ENCODE data around the gene IFNA7.
"Not testable (repeated sequence)": the region's sequence is repeated elsewhere in the genome, so short reads cannot be mapped to it uniquely, and the experiment has no call there.

DNA sequence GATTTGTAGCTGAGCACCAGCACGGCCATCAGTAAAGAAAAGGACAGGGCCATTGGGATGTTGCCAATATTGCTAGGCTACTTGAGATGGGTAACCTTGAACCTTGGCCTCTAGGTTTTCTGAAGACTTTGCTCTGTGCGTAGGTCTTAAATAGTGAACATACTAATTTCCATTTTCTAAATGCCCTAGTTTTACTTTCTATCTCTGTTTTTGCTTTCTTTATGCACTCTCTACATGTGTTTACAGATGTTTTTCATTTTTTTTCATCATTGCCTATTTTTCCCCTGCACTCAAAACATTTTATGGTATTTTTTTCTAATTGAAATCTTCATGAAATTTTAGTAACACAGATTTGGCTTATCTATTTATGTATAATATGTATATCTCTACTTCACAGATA, 35.4 kb downstream of the IFNA7 start, which contains the start of gene IFNA21:
- TF ChIP-seq, protein P1, sequence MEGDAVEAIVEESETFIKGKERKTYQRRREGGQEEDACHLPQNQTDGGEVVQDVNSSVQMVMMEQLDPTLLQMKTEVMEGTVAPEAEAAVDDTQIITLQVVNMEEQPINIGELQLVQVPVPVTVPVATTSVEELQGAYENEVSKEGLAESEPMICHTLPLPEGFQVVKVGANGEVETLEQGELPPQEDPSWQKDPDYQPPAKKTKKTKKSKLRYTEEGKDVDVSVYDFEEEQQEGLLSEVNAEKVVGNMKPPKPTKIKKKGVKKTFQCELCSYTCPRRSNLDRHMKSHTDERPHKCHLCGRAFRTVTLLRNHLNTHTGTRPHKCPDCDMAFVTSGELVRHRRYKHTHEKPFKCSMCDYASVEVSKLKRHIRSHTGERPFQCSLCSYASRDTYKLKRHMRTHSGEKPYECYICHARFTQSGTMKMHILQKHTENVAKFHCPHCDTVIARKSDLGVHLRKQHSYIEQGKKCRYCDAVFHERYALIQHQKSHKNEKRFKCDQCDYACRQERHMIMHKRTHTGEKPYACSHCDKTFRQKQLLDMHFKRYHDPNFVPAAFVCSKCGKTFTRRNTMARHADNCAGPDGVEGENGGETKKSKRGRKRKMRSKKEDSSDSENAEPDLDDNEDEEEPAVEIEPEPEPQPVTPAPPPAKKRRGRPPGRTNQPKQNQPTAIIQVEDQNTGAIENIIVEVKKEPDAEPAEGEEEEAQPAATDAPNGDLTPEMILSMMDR (IDR thresholded peaks at IDR 0.05): not testable (repeated sequence)
- not testable (repeated sequence) for TF ChIP-seq ZFX (IDR thresholded peaks at IDR 0.05; ENCODE audit: borderline replicate concordance)

Measured in 22Rv1 (cell line).